NT2/D1 (cell line): Measurements from ENCODE around the gene KISS1R.

Source experiments
- SUZ12 ChIP-seq: IDR thresholded peaks from 2 replicates; pipeline ENCODE4 v1.6.1; 2011; ENCODE audit not compliant: insufficient read length, insufficient read depth; ENCODE audit errors: extremely low read depth
- YY1 ChIP-seq: IDR thresholded peaks from 2 replicates; pipeline ENCODE4 v1.6.1; 2011; ENCODE audit not compliant: insufficient read length, insufficient read depth
- ZNF274 ChIP-seq: IDR thresholded peaks from 2 replicates; pipeline ENCODE4 v1.6.1; 2011; ENCODE audit warnings: mild to moderate bottlenecking, low read depth, low read length

DNA sequence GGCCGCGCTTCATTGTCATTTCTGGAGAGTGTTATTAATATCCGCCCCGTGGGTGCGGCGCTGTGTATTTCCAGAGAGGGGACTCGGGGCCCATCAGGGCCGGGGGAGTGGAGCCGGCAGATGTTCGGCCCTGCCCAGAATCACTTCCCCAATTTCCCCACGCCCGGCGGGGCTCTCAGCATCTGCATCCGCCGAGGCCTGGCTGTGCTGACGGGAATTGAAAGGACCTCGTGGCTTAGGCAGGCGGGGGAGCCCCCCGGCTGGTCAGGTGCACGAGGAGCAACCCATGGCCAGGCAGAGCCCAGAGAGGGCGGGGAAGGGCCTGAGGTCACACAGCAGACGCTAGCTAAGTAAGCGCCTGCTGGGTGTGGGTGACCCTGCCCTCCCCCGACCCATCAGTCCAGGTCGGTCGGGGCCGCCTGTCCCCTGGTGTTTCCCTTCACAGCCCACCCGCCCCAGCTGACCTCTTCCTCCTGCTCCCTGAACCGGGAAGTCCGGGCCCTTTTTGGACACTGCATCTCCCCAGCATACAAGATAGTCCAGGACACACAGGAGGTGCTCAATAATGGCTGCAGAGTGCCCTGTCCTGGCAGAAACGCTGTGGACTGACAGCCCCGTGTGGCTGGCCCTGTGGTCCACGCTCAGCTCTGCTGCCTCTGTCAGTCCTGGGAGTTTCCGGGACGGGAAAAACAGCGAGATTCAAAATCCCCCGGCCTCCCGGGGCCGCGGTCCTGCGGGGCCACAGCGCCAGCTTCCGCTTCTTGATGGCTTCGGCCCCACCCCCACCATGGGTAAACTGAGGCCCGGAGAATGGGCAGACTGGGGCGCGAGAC, 30.8 kb downstream of the KISS1R start:
- TF ChIP-seq SUZ12: no peak
- no peak for TF ChIP-seq YY1
- TF ChIP-seq ZNF274: no peak
